GM12878 (cell line): ENCODE data around the gene GUCY2F. TPM values are rescaled to one million over a fixed set of nuclear protein-coding genes. Genes with fewer than 3 reads are reported as not detected.

Experiments used
- ATAC-seq: fragments of 200-7000 bp; cut with Tn5 transposase; 3 replicates; pipeline ENCODE4 v1.9.1; 2020; ENCODE audit warnings: mild to moderate bottlenecking, moderate library complexity
- BruUV-seq: library from RNA; stranded (reverse); fragments of 400-500 nt; replicated peaks from 2 replicates; lab custom pipeline; 2021; lab: Mats Ljungman, UMichigan
- CTCF ChIA-PET: fragments of 300-600 bp; sonication (Branson Sonifier 250); formaldehyde crosslinking; extraction: SDS; loops from one replicate; lab custom pipeline; 2021; ENCODE audit warnings: inconsistent platforms; lab: Yijun Ruan, JAX
- POLR2A ChIA-PET: fragments of 350-600 bp; formaldehyde crosslinking; extraction: SDS; loops from one replicate; lab custom pipeline; 2021; ENCODE audit warnings: inconsistent platforms; lab: Charles Lee
- RAD21 ChIA-PET: fragments of 300-600 bp; sonication (Branson Sonifier 250); formaldehyde crosslinking; loops from one replicate; lab custom pipeline; 2023; ENCODE audit warnings: antibody characterized with exemption; ENCODE audit not compliant: unreplicated experiment; lab: Charles Lee
- SMC1A ChIA-PET: fragments of 300-600 bp; sonication (Branson Sonifier 250); formaldehyde crosslinking; loops from one replicate; lab custom pipeline; 2023; ENCODE audit not compliant: unreplicated experiment, uncharacterized antibody; lab: Charles Lee
- DNase-seq: peaks from one replicate; pipeline ENCODE4 v3.0.0-alpha.2; 2011; ENCODE audit warnings: low read depth, low spot score
- FAIRE-seq: peaks from 3 replicates; lab custom pipeline; 2011; peaks lifted over from hg19 to GRCh38; lab: Jason Lieb, UNC
- H2AFZ ChIP-seq: 2 replicates; pipeline ENCODE4 v1.6.0; 2011; ENCODE audit warnings: low read depth, low read length, control low read depth; ENCODE audit not compliant: control insufficient read depth
- H3K27ac ChIP-seq: 2 replicates; pipeline ENCODE4 v1.5.1; 2011; ENCODE audit warnings: control low read depth; ENCODE audit not compliant: control insufficient read depth, insufficient read depth
- H3K27me3 ChIP-seq, 2 experiments: replicated peaks in 1 of 2; 2 replicates each; pipeline versions ENCODE4 v1.6.0 to v1.6.1; 2011; ENCODE audit warnings: low read length in 1 of 2; ENCODE audit not compliant: control insufficient read depth in 2 of 2, insufficient read depth in 2 of 2
- H3K36me3 ChIP-seq, 2 experiments: 2 replicates each; pipeline ENCODE4 v1.5.1; 2011; ENCODE audit warnings: low read length in 1 of 2; ENCODE audit not compliant: control insufficient read depth in 2 of 2, insufficient read depth in 2 of 2
- H3K4me1 ChIP-seq: 2 replicates; pipeline ENCODE4 v1.6.1; 2011; ENCODE audit warnings: mild to moderate bottlenecking, low read length, moderate library complexity, mixed read lengths; ENCODE audit not compliant: control insufficient read depth, insufficient read depth
- H3K4me2 ChIP-seq: 2 replicates; pipeline ENCODE4 v1.6.0; 2011; ENCODE audit warnings: control low read depth; ENCODE audit not compliant: control insufficient read depth, insufficient read depth
- H3K4me3 ChIP-seq: fragments of 200-600 bp; sonication (generic); 2 replicates; pipeline ENCODE4 v1.5.1; 2016
- H3K79me2 ChIP-seq: 2 replicates; pipeline ENCODE4 v1.6.0; 2011; ENCODE audit warnings: low read length; ENCODE audit not compliant: control insufficient read depth, insufficient read depth
- H3K9ac ChIP-seq: 2 replicates; pipeline ENCODE4 v1.8.0; 2011; ENCODE audit warnings: low read length, control low read depth, mixed read lengths; ENCODE audit not compliant: control insufficient read depth, insufficient read depth
- H3K9me3 ChIP-seq: replicated peaks from 3 replicates; pipeline ENCODE4 v1.5.1; 2011; ENCODE audit warnings: mild to moderate bottlenecking, low read length; ENCODE audit not compliant: control insufficient read depth, insufficient read depth
- H4K20me1 ChIP-seq: 2 replicates; pipeline ENCODE4 v1.6.0; 2011; ENCODE audit not compliant: control insufficient read depth, insufficient read depth
- MTA2 ChIP-seq: fragments of 450-650 bp; IDR thresholded peaks from 2 replicates; pipeline ENCODE4 v1.6.1; 2016; ENCODE audit warnings: low read depth, mild to moderate bottlenecking, moderate library complexity
- NFYB ChIP-seq: IDR thresholded peaks from 2 replicates; pipeline ENCODE4 v1.6.1; 2011; ENCODE audit warnings: low read depth, mild to moderate bottlenecking, low read length, improper control_type of control experiment, moderate library complexity; ENCODE audit not compliant: insufficient read depth
- RAD51 ChIP-seq: fragments of 450-650 bp; IDR thresholded peaks from 2 replicates; pipeline ENCODE4 v1.6.1; 2016; ENCODE audit warnings: moderate library complexity, mild to moderate bottlenecking, inconsistent platforms
- RUNX3 ChIP-seq: IDR thresholded peaks from 2 replicates; pipeline ENCODE4 v1.6.1; 2012; ENCODE audit warnings: low read length, inconsistent platforms
- SIX5 ChIP-seq: IDR thresholded peaks from 2 replicates; pipeline ENCODE4 v1.6.1; 2011; ENCODE audit warnings: mild to moderate bottlenecking, low read depth, low read length, moderate library complexity; ENCODE audit not compliant: severe bottlenecking
- ZSCAN29 ChIP-seq: fragments of 450-650 bp; IDR thresholded peaks from 2 replicates; pipeline ENCODE4 v1.6.1; 2017; ENCODE audit warnings: mild to moderate bottlenecking, moderate library complexity
- WGBS: methylation state at CpG from one replicate; pipeline ENCODE4 v1.1.6; 2016; ENCODE audit warnings: low lambda C conversion rate; ENCODE audit not compliant: insufficient replicate concordance, insufficient coverage; ENCODE audit errors: missing lambda C conversion rate; 5-methylcytosine and 5-hydroxymethylcytosine counted together
- in situ Hi-C: fragments of 300-500 bp; cut with MboI; formaldehyde crosslinking; loops from 9 replicates; pipeline ENCODE4 v1.14.3; 2018; ENCODE audit warnings: mixed read lengths
- intact Hi-C: fragments of 100-400 bp; cut with micrococcal nuclease; formaldehyde crosslinking; loops from one replicate; pipeline ENCODE4 v1.14.2; 2022; ENCODE audit not compliant: unreplicated experiment
- polyA plus RNA-seq, 11 experiments: library from polyadenylated mRNA; depleted of rRNA in 4 of 11; unstranded in 6 of 11; stranded (reverse) in 5 of 11; fragments of >200 nt; fragmentation: Nextera tagmentation in 4 of 11; fragmentation: Illumina TruSeq in 1 of 11; extraction: Ambion mirVana in 4 of 11; extraction: Trizol in 1 of 11; gene quantifications; 1 replicate in 1 of 11; 2 replicates in 10 of 11; pipeline versions ENCODE4 v1.2.1 to v1.2.3, GENCODE V29; 2011 to 2016; ENCODE audit warnings: inconsistent platforms in 2 of 11, missing spikeins in 2 of 11, low read depth in 1 of 11
- total RNA-seq, 4 experiments: library from RNA; depleted of rRNA in 3 of 4; stranded (reverse); fragments of >200 nt in 3 of 4; fragmentation: Illumina TruSeq in 1 of 4; extraction: Trizol in 1 of 4; gene quantifications; 2 replicates each; pipeline versions ENCODE4 v1.2.1 to v1.2.3, GENCODE V29; 2013 to 2021
- TF ChIP-seq, protein P1 (sequence below): IDR thresholded peaks from 2 replicates; pipeline ENCODE4 v1.6.1; 2012; ENCODE audit warnings: low read length, inconsistent platforms

GUCY2F gene
- total and polyA plus RNA-seq, 10 of the 15 experiments (the other 5 are each of a cell fraction or from before 2014, with no cell fraction given): not detected

DNA sequence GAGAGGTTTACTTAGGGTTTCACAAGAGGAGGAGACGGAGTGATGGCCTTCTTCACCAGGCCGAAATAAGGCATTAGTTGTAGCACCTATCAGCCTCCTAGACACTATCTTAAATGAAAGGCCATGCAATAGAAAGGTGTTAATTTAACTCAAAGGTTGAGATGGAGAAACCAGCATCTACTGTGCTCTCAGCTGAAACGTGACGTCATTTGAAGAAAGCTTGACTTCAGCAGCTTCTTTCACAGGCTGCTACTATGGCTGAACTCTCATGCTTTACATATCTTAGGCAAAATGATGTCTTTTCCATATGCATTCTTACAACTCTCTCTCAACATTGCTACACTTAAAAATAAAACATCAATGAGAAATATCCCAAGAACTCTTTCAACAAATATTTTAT lies 99.6 kb downstream of the GUCY2F start:
- intact Hi-C loops: loop anchor here (5.0 kb wide), 1 partner anchor 195 kb away; no protein-coding TSS in a partner anchor
- Histone ChIP-seq H3K4me1 (no peaks in the 10 kb centered on the region), H3K9ac (no peak overlapping the region), H3K27me3 (no peaks in the 10 kb centered on the region), H4K20me1 (no peaks in the 10 kb centered on the region), H3K27ac (no peak overlapping the region), H3K4me3 (no peak overlapping the region), H3K79me2 (no peaks in the 10 kb centered on the region), H2AFZ (no peak overlapping the region), H3K36me3 (no peaks in the 10 kb centered on the region), H3K9me3 (no peaks in the 10 kb centered on the region), H3K4me2 (no peak overlapping the region)
- SMC1A ChIA-PET: interaction anchor here (0.9 to 10.6 kb wide), 18 partner anchors 10 to 845 kb away, joined by 3 to 361 read pairs (median 8); partner anchors contain the start of gene GUCY2F
- POLR2A ChIA-PET: no interaction called here
- in situ Hi-C loops: loop anchor here (10.0 kb wide), 1 partner anchor 788 kb away; no protein-coding TSS in a partner anchor
- DNase-seq: no peak
- no peak for FAIRE-seq
- TF ChIP-seq SIX5: no peak
- TF ChIP-seq RUNX3: no peak
- no peak for TF ChIP-seq ZSCAN29
- TF ChIP-seq, protein P1, sequence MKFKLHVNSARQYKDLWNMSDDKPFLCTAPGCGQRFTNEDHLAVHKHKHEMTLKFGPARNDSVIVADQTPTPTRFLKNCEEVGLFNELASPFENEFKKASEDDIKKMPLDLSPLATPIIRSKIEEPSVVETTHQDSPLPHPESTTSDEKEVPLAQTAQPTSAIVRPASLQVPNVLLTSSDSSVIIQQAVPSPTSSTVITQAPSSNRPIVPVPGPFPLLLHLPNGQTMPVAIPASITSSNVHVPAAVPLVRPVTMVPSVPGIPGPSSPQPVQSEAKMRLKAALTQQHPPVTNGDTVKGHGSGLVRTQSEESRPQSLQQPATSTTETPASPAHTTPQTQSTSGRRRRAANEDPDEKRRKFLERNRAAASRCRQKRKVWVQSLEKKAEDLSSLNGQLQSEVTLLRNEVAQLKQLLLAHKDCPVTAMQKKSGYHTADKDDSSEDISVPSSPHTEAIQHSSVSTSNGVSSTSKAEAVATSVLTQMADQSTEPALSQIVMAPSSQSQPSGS: no peak
- TF ChIP-seq RAD51: no peak
- TF ChIP-seq NFYB: no peak
- TF ChIP-seq MTA2: no peak
- RAD21 ChIA-PET: interaction anchor here (0.7 to 7.1 kb wide), 13 partner anchors 11 to 1158 kb away, joined by 3 to 330 read pairs (median 3); partner anchors contain the start of gene TMEM164
- CTCF ChIA-PET: interaction anchor here (0.9 to 11.1 kb wide), 11 partner anchors 10 to 799 kb away, joined by 3 to 359 read pairs (median 9); no protein-coding TSS in a partner anchor
- ATAC-seq: no peak
- WGBS: 36% methylated on average over 4 of the region's 4 CpGs
- BruUV-seq: no TSS peak
